H1 (cell line): ENCODE results near the gene ECT2L. TPM values are rescaled to one million over a fixed set of nuclear protein-coding genes. Genes with fewer than 3 reads are reported as not detected.

ENCODE experiments used
- SP1 ChIP-seq: IDR thresholded peaks from 2 replicates; pipeline ENCODE4 v1.6.1; 2011; ENCODE audit warnings: low read depth, low read length
- SP4 ChIP-seq: IDR thresholded peaks from 2 replicates; pipeline ENCODE4 v1.6.1; 2012; ENCODE audit warnings: low read length, inconsistent platforms
- polyA plus RNA-seq, 7 experiments: library from polyadenylated mRNA; depleted of rRNA in 3 of 7; stranded (reverse) in 5 of 7; unstranded in 2 of 7; fragments of >200 nt in 5 of 7; fragments of 200-250 nt in 2 of 7; gene quantifications; 1 replicate in 5 of 7; 2 replicates in 1 of 7; 4 replicates in 1 of 7; pipeline versions ENCODE4 v1.2.1 to v1.2.3, GENCODE V29; 2011 to 2013; ENCODE audit warnings: missing spikeins in 2 of 7, mixed read lengths in 2 of 7
- total RNA-seq: library from RNA; stranded (reverse); fragmentation: NEBNext Ultra II Directional; extraction: Animal tissue kit (Norgen Biotek cat#: 25700); gene quantifications from 2 replicates; pipeline ENCODE4 v1.2.1, GENCODE V29; 2021

ECT2L gene
- total and polyA plus RNA-seq, 2 of the 8 experiments (the other 6 are each of a cell fraction or from before 2014, with no cell fraction given), result not detected

- TF ChIP-seq SP1 (no peak), SP4 (no peak)
These were observed 147.3 kb downstream of the ECT2L start (continued) for GRCh38 chr6:138943089-138943625.
